ENCODE measurements around the gene EPHA3. TPM values are rescaled to one million over a fixed set of nuclear protein-coding genes. Genes with fewer than 3 reads are reported as not detected.

Gene EPHA3
- total and polyA plus RNA-seq, 10 of the 15 experiments (the other 5 are each of a cell fraction or from before 2014, with no cell fraction given), result 0.03 to 39.0 (median 0.07) TPM; not detected in 4

GRCh38 chr3:89441141-89441540, 333.7 kb downstream of the EPHA3 start:
- ATAC-seq (no peak), FAIRE-seq (no peak), DNase-seq (ENCODE audit: low read depth, low spot score) (no peak)
- Histone ChIP-seq H3K9me3 (replicated peaks; ENCODE audit: control insufficient read depth, insufficient read depth, low read length) (no peaks in the 10 kb centered on the region), H3K4me2 (ENCODE audit: control insufficient read depth, insufficient read depth) (no peak overlapping the region), H4K20me1 (ENCODE audit: control insufficient read depth, insufficient read depth) (no peaks in the 10 kb centered on the region), H3K9ac (ENCODE audit: control insufficient read depth, insufficient read depth, low read length) (no peak overlapping the region), H3K79me2 (ENCODE audit: control insufficient read depth, insufficient read depth, low read length) (no peaks in the 10 kb centered on the region), H3K36me3 (ENCODE audit: control insufficient read depth in 2 of 2, insufficient read depth in 2 of 2, low read length in 1 of 2) (no peaks in the 10 kb centered on the region), H3K4me1 (ENCODE audit: control insufficient read depth, insufficient read depth, low read length) (no peaks in the 10 kb centered on the region), H3K27me3 (replicated peaks in 1 of 2; ENCODE audit: control insufficient read depth in 2 of 2, insufficient read depth in 2 of 2, low read length in 1 of 2) (no peaks in the 10 kb centered on the region), H3K4me3 (no peak overlapping the region), H3K27ac (ENCODE audit: control insufficient read depth, insufficient read depth) (no peak overlapping the region), H2AFZ (ENCODE audit: control insufficient read depth, low read depth, low read length) (no peak overlapping the region)
- ChIA-PET CTCF (interaction anchor here (0.6 to 1.7 kb wide), 5 partner anchors 13 to 1291 kb away, joined by 3 to 5 read pairs (median 3); no protein-coding TSS in a partner anchor), RAD21 (ENCODE audit: unreplicated experiment) (interaction anchor here (1.1 kb wide), 1 partner anchor 8 kb away, joined by 4 read pairs; no protein-coding TSS in a partner anchor), SMC1A (ENCODE audit: uncharacterized antibody, unreplicated experiment) (interaction anchor here (0.7 to 1.8 kb wide), 8 partner anchors 10 to 651 kb away, joined by 3 to 5 read pairs (median 3); no protein-coding TSS in a partner anchor), POLR2A (interaction anchor here (0.6 to 0.9 kb wide), 2 partner anchors 34 to 681 kb away, joined by 3 to 4 read pairs; no protein-coding TSS in a partner anchor)
- BruUV-seq (replicated peaks), result no TSS peak
- intact Hi-C loops (cut with micrococcal nuclease; ENCODE audit: unreplicated experiment) (no loop called here), in situ Hi-C loops (cut with MboI) (no loop called here)
- no peak for TF ChIP-seq ZSCAN29 (IDR thresholded peaks at IDR 0.05)
- TF ChIP-seq POLR2AphosphoS2 (IDR thresholded peaks at IDR 0.05; ENCODE audit: low read depth, low read length), result no peak
- no peak for TF ChIP-seq TCF3 (IDR thresholded peaks at IDR 0.05; ENCODE audit: borderline replicate concordance, insufficient read depth, low read depth, low read length)
- no peak for TF ChIP-seq RELA (IDR thresholded peaks at IDR 0.05; ENCODE audit: borderline replicate concordance, partially characterized antibody)

DNA sequence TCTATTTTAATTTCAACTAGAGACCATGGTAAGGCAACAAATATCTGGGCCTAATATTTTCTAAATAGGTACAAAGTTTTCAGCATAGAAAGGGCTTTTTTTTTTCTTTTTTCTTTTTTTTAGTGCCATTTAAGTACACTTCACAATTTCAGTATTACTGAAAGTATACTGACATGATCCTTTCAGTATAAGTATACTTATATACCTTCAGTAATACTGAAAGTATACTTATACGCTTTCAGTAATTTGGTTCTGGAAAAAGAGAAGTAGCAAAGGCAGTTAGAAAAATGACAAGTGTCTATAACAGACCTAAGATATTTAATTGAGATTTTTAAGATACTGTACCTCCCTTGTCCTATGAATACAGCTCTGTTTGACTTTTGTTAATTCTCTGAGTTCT, 339.2 kb downstream of the EPHA3 start:
- no peaks in the 10 kb centered on the region for H3K79me2 ChIP-seq (ENCODE audit: control insufficient read depth, insufficient read depth, low read length)
- FAIRE-seq (no peak), DNase-seq (ENCODE audit: low read depth, low spot score) (no peak), ATAC-seq (peak; percentile 57)
- POLR2A ChIA-PET, result no interaction called here
- no peaks in the 10 kb centered on the region for H3K27me3 ChIP-seq (replicated peaks in 1 of 2; ENCODE audit: control insufficient read depth in 2 of 2, insufficient read depth in 2 of 2, low read length in 1 of 2)
- BruUV-seq (replicated peaks), result no TSS peak
- in situ Hi-C loops (cut with MboI), result no loop called here
- SMC1A ChIA-PET (ENCODE audit: uncharacterized antibody, unreplicated experiment), result interaction anchor here (0.9 to 1.0 kb wide), 2 partner anchors 11 to 28 kb away, joined by 3 read pairs; no protein-coding TSS in a partner anchor
- no peak overlapping the region for H3K4me3 ChIP-seq
- no peaks in the 10 kb centered on the region for H3K36me3 ChIP-seq (ENCODE audit: control insufficient read depth in 2 of 2, insufficient read depth in 2 of 2, low read length in 1 of 2)
- no peak overlapping the region for H3K4me2 ChIP-seq (ENCODE audit: control insufficient read depth, insufficient read depth)
- no peaks in the 10 kb centered on the region for H4K20me1 ChIP-seq (ENCODE audit: control insufficient read depth, insufficient read depth)
- intact Hi-C loops (cut with micrococcal nuclease; ENCODE audit: unreplicated experiment), result no loop called here
- RAD21 ChIA-PET (ENCODE audit: unreplicated experiment), result interaction anchor here (1.6 kb wide), 1 partner anchor 645 kb away, joined by 5 read pairs; no protein-coding TSS in a partner anchor
- H3K27ac ChIP-seq (ENCODE audit: control insufficient read depth, insufficient read depth), result no peak overlapping the region
- WGBS (ENCODE audit: insufficient coverage, insufficient replicate concordance, low lambda C conversion rate, missing lambda C conversion rate), result 0% methylated on average over 1 of the region's 1 CpG
- H3K9ac ChIP-seq (ENCODE audit: control insufficient read depth, insufficient read depth, low read length), result no peak overlapping the region
- H3K4me1 ChIP-seq (ENCODE audit: control insufficient read depth, insufficient read depth, low read length), result no peaks in the 10 kb centered on the region
- H3K9me3 ChIP-seq (replicated peaks; ENCODE audit: control insufficient read depth, insufficient read depth, low read length), result no peaks in the 10 kb centered on the region
- H2AFZ ChIP-seq (ENCODE audit: control insufficient read depth, low read depth, low read length), result no peak overlapping the region
- CTCF ChIA-PET, result interaction anchor here (0.7 to 0.8 kb wide), 2 partner anchors 11 to 237 kb away, joined by 3 to 4 read pairs; no protein-coding TSS in a partner anchor
- TF ChIP-seq HCFC1 (IDR thresholded peaks at IDR 0.05; ENCODE audit: low read length) (no peak), CEBPB (IDR thresholded peaks at IDR 0.05; ENCODE audit: borderline replicate concordance in 1 of 2, low read depth in 2 of 2, low read length in 2 of 2) (no peak), SMARCA5 (IDR thresholded peaks at IDR 0.05) (no peak), MLLT1 (IDR thresholded peaks at IDR 0.05) (no peak), MTA2 (IDR thresholded peaks at IDR 0.05; ENCODE audit: low read depth) (no peak), CREB1 (IDR thresholded peaks at IDR 0.05; ENCODE audit: low read depth) (no peak), BRCA1 (IDR thresholded peaks at IDR 0.05; ENCODE audit: low read depth, low read length) (no peak), HDAC6 (IDR thresholded peaks at IDR 0.05; ENCODE audit: unreplicated experiment) (no peak)
- TF ChIP-seq, protein P1, sequence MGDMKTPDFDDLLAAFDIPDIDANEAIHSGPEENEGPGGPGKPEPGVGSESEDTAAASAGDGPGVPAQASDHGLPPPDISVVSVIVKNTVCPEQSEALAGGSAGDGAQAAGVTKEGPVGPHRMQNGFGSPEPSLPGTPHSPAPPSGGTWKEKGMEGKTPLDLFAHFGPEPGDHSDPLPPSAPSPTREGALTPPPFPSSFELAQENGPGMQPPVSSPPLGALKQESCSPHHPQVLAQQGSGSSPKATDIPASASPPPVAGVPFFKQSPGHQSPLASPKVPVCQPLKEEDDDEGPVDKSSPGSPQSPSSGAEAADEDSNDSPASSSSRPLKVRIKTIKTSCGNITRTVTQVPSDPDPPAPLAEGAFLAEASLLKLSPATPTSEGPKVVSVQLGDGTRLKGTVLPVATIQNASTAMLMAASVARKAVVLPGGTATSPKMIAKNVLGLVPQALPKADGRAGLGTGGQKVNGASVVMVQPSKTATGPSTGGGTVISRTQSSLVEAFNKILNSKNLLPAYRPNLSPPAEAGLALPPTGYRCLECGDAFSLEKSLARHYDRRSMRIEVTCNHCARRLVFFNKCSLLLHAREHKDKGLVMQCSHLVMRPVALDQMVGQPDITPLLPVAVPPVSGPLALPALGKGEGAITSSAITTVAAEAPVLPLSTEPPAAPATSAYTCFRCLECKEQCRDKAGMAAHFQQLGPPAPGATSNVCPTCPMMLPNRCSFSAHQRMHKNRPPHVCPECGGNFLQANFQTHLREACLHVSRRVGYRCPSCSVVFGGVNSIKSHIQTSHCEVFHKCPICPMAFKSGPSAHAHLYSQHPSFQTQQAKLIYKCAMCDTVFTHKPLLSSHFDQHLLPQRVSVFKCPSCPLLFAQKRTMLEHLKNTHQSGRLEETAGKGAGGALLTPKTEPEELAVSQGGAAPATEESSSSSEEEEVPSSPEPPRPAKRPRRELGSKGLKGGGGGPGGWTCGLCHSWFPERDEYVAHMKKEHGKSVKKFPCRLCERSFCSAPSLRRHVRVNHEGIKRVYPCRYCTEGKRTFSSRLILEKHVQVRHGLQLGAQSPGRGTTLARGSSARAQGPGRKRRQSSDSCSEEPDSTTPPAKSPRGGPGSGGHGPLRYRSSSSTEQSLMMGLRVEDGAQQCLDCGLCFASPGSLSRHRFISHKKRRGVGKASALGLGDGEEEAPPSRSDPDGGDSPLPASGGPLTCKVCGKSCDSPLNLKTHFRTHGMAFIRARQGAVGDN (IDR thresholded peaks at IDR 0.05), result no peak

Measured in GM12878 (cell line).